B cell (primary cell): ENCODE results near the gene CLSTN2. TPM values are rescaled to one million over a fixed set of nuclear protein-coding genes. Genes with fewer than 3 reads are reported as not detected.

Source experiments
- ATAC-seq: fragments of 200-7000 bp; cut with Tn5 transposase; one replicate; pipeline ENCODE4 v1.10.0; 2021; ENCODE audit warnings: low read depth, mild to moderate bottlenecking, moderate number of reproducible peaks, moderate library complexity
- CTCF ChIA-PET: fragments of 350-600 bp; sonication (Branson Sonifier 250); formaldehyde crosslinking; loops from one replicate; lab custom pipeline; 2021; ENCODE audit warnings: antibody characterized with exemption, inconsistent platforms; lab: Charles Lee
- POLR2A ChIA-PET: fragments of 350-600 bp; sonication (Branson Sonifier 250); formaldehyde crosslinking; loops from one replicate; lab custom pipeline; 2021; ENCODE audit warnings: antibody characterized with exemption; lab: Charles Lee
- DNase-seq: peaks from one replicate; pipeline ENCODE4 v3.0.0; 2013
- H2AFZ ChIP-seq: 2 replicates; pipeline ENCODE4 v1.6.1; 2012; ENCODE audit warnings: mild to moderate bottlenecking, low read depth, low read length; ENCODE audit not compliant: insufficient read depth, poor library complexity, severe bottlenecking
- H3K27ac ChIP-seq, 2 donors: 1 replicate in 1 of 2; 2 replicates in 1 of 2; pipeline ENCODE4 v1.5.1; 2012 to 2013; ENCODE audit warnings: low read length in 2 of 2, mild to moderate bottlenecking in 2 of 2, moderate library complexity in 1 of 2
- H3K27me3 ChIP-seq, 4 experiments: fragments of 200-600 bp in 1 of 4; sonication (generic) in 1 of 4; replicated peaks in 1 of 4; 1 replicate in 2 of 4; 2 replicates in 2 of 4; pipeline versions ENCODE4 v1.6.1 to v1.7.0; 2013 to 2016; ENCODE audit warnings: low read length in 3 of 4, mild to moderate bottlenecking in 2 of 4, mixed read lengths in 1 of 4, moderate library complexity in 1 of 4; ENCODE audit not compliant: insufficient read depth in 4 of 4, control insufficient read depth in 3 of 4; ENCODE audit errors: control extremely low read depth in 1 of 4
- H3K36me3 ChIP-seq, 2 experiments: replicated peaks in 1 of 2; 1 replicate in 1 of 2; 2 replicates in 1 of 2; pipeline versions ENCODE4 v1.6.1 to v1.7.1; 2013; ENCODE audit warnings: low read length in 1 of 2; ENCODE audit not compliant: insufficient read depth in 2 of 2, control insufficient read depth in 1 of 2; ENCODE audit errors: control extremely low read depth in 1 of 2, extremely low read depth in 1 of 2
- H3K4me1 ChIP-seq, 2 donors: fragments of 200-600 bp in 1 of 2; sonication (generic) in 1 of 2; 1 replicate in 1 of 2; 2 replicates in 1 of 2; pipeline versions ENCODE4 v1.5.1 to v1.6.1; 2013 to 2017; ENCODE audit warnings: low read length in 2 of 2; ENCODE audit not compliant: control insufficient read depth in 2 of 2, insufficient read depth in 2 of 2
- H3K4me2 ChIP-seq: replicated peaks from 2 replicates; pipeline ENCODE3; 2012; ENCODE audit warnings: mild to moderate bottlenecking, low read depth, low read length; ENCODE audit not compliant: poor library complexity, severe bottlenecking
- H3K4me3 ChIP-seq, 5 experiments: fragments of 200-600 bp in 1 of 5; sonication (generic) in 1 of 5; 1 replicate in 3 of 5; 2 replicates in 2 of 5; pipeline versions ENCODE4 v1.5.1 to v1.7.0; 2011 to 2016; ENCODE audit warnings: low read length in 4 of 5, mild to moderate bottlenecking in 4 of 5, low read depth in 2 of 5, control low read depth in 1 of 5, moderate library complexity in 1 of 5; ENCODE audit not compliant: insufficient read depth in 1 of 5; ENCODE audit errors: control extremely low read depth in 1 of 5, extremely low read depth in 1 of 5
- H3K79me2 ChIP-seq: fragments of 200-600 bp; sonication (generic); one replicate; pipeline ENCODE4 v1.6.0; 2016; ENCODE audit warnings: low read length; ENCODE audit not compliant: control insufficient read depth, insufficient read depth
- H3K9ac ChIP-seq: fragments of 200-600 bp; sonication (generic); 2 replicates; pipeline ENCODE4 v1.6.1; 2017; ENCODE audit warnings: mild to moderate bottlenecking, low read length, moderate library complexity
- H3K9me3 ChIP-seq, 3 donors: one replicate each; pipeline versions ENCODE4 v1.6.1 to v1.7.1; 2013; ENCODE audit warnings: low read length in 2 of 3; ENCODE audit not compliant: control insufficient read depth in 2 of 3, insufficient read depth in 1 of 3; ENCODE audit errors: control extremely low read depth in 1 of 3
- H4K20me1 ChIP-seq: 2 replicates; pipeline ENCODE4 v1.6.0; 2012; ENCODE audit warnings: mild to moderate bottlenecking, low read length; ENCODE audit not compliant: insufficient read depth, control insufficient read depth, poor library complexity, severe bottlenecking
- H3K27ac Mint-ChIP-seq: one replicate; pipeline ENCODE4 v1.8.0; 2021; ENCODE audit warnings: mixed read lengths
- H3K27me3 Mint-ChIP-seq: one replicate; pipeline ENCODE4 v1.8.0; 2021; ENCODE audit warnings: mixed read lengths
- H3K4me1 Mint-ChIP-seq: one replicate; pipeline ENCODE4 v1.8.0; 2021; ENCODE audit warnings: mixed read lengths
- H3K4me3 Mint-ChIP-seq: one replicate; pipeline ENCODE4 v1.8.0; 2021; ENCODE audit warnings: mixed read lengths
- H3K9me3 Mint-ChIP-seq: one replicate; pipeline ENCODE4 v1.8.0; 2022; ENCODE audit warnings: mixed read lengths; ENCODE audit not compliant: insufficient read depth
- EZH2 ChIP-seq: IDR thresholded peaks from 2 replicates; pipeline ENCODE4 v1.6.1; 2012; ENCODE audit warnings: borderline replicate concordance, low read depth, mild to moderate bottlenecking, moderate library complexity, low read length; ENCODE audit not compliant: insufficient read depth, poor library complexity, severe bottlenecking
- WGBS: methylation state at CpG from one replicate; pipeline ENCODE4 v1.1.5; 2013; ENCODE audit warnings: missing lambda C conversion rate; ENCODE audit not compliant: insufficient coverage; 5-methylcytosine and 5-hydroxymethylcytosine counted together
- intact Hi-C: fragments of 100-400 bp; cut with micrococcal nuclease; formaldehyde crosslinking; loops from one replicate; pipeline ENCODE4 v1.10.0; 2022
- polyA plus RNA-seq: library from polyadenylated mRNA; depleted of rRNA; stranded (reverse); fragments of >200 nt; gene quantifications from 2 replicates; pipeline ENCODE4 v1.2.3, GENCODE V29; 2012
- total RNA-seq, 2 donors: library from RNA; stranded (reverse); fragments of 120-200 nt in 1 of 2; gene quantifications; 1 replicate in 1 of 2; 2 replicates in 1 of 2; pipeline versions ENCODE4 v1.2.3 to v1.2.4, GENCODE V29; 2013 to 2022
- TF ChIP-seq, protein P1 (sequence below): fragments of 200-600 bp; IDR thresholded peaks from one replicate; pipeline ENCODE4 v1.8.0; 2022; ENCODE audit warnings: antibody characterized with exemption, mild to moderate bottlenecking

Gene CLSTN2
- total and polyA plus RNA-seq, 2 donors (not counting 1 experiment from before 2014, with no cell fraction given): not detected

DNA sequence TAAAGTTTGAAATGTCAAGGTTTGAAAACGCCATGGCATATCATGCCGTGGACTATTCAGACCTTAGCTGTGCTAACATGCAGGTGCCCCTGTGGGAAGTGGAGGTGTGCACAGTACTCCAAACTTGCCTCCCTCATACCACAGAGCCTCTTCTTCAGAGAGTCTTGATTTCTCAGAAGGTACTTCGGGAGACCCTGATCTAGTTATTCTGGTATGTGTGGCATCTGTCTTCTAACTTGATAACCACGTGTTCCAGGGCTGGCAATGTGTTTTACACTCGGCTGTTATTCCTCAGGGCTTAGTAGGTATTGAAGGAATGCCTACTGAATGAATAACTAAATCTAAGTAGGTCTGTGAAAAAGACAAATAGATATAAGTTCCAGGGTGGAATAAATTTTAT is 309.9 kb downstream of the CLSTN2 start:
- no peaks in the 10 kb centered on the region for H3K79me2 ChIP-seq
- H3K4me3 Mint-ChIP-seq: no peak overlapping the region
- H3K4me2 ChIP-seq: no peak overlapping the region
- H3K36me3 ChIP-seq: no peaks in the 10 kb centered on the region
- H2AFZ ChIP-seq: no peak overlapping the region
- no peaks in the 10 kb centered on the region for H3K9me3 ChIP-seq
- H3K4me1 ChIP-seq: no peaks in the 10 kb centered on the region
- H3K9me3 Mint-ChIP-seq: no peaks in the 10 kb centered on the region
- no peak overlapping the region for H3K4me3 ChIP-seq
- no CpG with 5 or more reads among the region's 5 CpGs for WGBS
- ATAC-seq (no peak), DNase-seq (no peak)
- H3K27me3 Mint-ChIP-seq: no peaks in the 10 kb centered on the region
- TF ChIP-seq EZH2: no peak
- TF ChIP-seq, protein P1, sequence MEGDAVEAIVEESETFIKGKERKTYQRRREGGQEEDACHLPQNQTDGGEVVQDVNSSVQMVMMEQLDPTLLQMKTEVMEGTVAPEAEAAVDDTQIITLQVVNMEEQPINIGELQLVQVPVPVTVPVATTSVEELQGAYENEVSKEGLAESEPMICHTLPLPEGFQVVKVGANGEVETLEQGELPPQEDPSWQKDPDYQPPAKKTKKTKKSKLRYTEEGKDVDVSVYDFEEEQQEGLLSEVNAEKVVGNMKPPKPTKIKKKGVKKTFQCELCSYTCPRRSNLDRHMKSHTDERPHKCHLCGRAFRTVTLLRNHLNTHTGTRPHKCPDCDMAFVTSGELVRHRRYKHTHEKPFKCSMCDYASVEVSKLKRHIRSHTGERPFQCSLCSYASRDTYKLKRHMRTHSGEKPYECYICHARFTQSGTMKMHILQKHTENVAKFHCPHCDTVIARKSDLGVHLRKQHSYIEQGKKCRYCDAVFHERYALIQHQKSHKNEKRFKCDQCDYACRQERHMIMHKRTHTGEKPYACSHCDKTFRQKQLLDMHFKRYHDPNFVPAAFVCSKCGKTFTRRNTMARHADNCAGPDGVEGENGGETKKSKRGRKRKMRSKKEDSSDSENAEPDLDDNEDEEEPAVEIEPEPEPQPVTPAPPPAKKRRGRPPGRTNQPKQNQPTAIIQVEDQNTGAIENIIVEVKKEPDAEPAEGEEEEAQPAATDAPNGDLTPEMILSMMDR: no peak
- no peak overlapping the region for H3K27ac Mint-ChIP-seq
- H3K4me1 Mint-ChIP-seq: no peaks in the 10 kb centered on the region
- H3K27me3 ChIP-seq: no peaks in the 10 kb centered on the region
- no peak overlapping the region for H3K27ac ChIP-seq
- intact Hi-C loops: no loop called here
- ChIA-PET CTCF (no interaction called here), POLR2A (no interaction called here)
- no peaks in the 10 kb centered on the region for H4K20me1 ChIP-seq
- H3K9ac ChIP-seq: no peak overlapping the region

DNA sequence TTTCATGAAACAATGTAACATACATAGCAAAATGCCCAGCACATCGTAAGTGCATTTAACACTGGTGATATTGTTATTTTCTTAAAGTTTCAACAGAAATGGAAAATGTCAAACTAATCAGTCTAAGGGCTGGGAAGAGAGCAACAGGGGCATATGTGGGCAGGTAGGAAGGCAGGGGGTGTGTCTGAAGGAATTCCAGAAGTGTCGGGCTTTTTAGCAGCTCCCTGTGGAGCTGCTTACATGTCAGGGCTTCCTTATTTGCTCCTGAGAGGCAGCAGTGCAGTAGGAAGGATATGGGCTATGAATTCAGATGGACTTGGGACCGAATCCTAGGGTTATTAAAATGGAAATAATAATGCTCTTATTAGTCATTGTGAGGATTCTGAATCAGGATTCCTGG is 311.6 kb downstream of the CLSTN2 start:
- Mint-ChIP-seq H3K27ac (no peak overlapping the region), H3K4me3 (no peak overlapping the region), H3K9me3 (no peaks in the 10 kb centered on the region), H3K27me3 (no peaks in the 10 kb centered on the region), H3K4me1 (no peaks in the 10 kb centered on the region)
- 30% methylated on average over 2 of the region's 3 CpGs for WGBS
- no peaks in the 10 kb centered on the region for H3K4me1 ChIP-seq
- ATAC-seq: no peak
- ChIA-PET POLR2A (no interaction called here), CTCF (no interaction called here)
- H3K79me2 ChIP-seq: no peaks in the 10 kb centered on the region
- no peak overlapping the region for H2AFZ ChIP-seq
- H3K36me3 ChIP-seq: no peaks in the 10 kb centered on the region
- H3K9me3 ChIP-seq: no peaks in the 10 kb centered on the region
- H3K27ac ChIP-seq: no peak overlapping the region
- H3K9ac ChIP-seq: no peak overlapping the region
- intact Hi-C loops: no loop called here
- no peak overlapping the region for H3K4me3 ChIP-seq
- no peak overlapping the region for H3K4me2 ChIP-seq
- H4K20me1 ChIP-seq: no peaks in the 10 kb centered on the region
- no peak for DNase-seq
- H3K27me3 ChIP-seq: peaks cover 0 to 1% (median 0%) of the 10 kb centered on the region in 4 experiments
- no peak for TF ChIP-seq EZH2
- TF ChIP-seq, protein P1: no peak
